Measurements from ENCODE around the gene AUTS2. TPM values are rescaled to one million over a fixed set of nuclear protein-coding genes. Genes with fewer than 3 reads are reported as not detected.

Gene AUTS2
- polyA plus RNA-seq, 3 donors: 0.08 to 0.35 TPM; not detected in 1

DNA sequence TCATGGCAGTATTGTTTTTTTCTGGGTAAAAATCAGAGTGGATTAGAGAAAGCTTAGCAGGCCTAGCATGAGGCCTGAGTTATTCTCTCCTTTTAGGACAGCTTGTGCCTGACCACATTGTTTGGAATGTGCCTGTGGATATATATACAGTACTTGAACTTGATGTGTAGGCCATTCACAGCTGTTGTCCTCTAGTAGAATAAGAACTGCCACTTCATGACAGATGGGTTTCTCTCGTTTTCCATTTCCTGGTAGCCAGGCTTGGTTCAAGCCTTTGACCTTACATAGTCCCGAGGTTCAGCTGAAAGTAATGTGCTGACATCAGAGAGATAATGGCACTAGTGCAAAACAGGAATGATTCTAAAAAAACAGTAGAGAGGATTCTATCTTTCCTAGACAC lies 473.9 kb downstream of the AUTS2 start:
- DNase-seq: no peak
- Histone ChIP-seq H3K4me3 (replicated peaks in 1 of 3; ENCODE audit: low read depth in 2 of 3, low read length in 3 of 3) (no peak overlapping the region), H3K4me1 (ENCODE audit: control insufficient read depth in 1 of 2, insufficient read depth in 2 of 2, low read length in 2 of 2) (no peaks in the 10 kb centered on the region), H3K9me3 (replicated peaks in 1 of 2; ENCODE audit: control insufficient read depth in 1 of 2, insufficient read depth in 1 of 2, low read length in 2 of 2) (no peaks in the 10 kb centered on the region), H4K20me1 (ENCODE audit: insufficient read depth, low read length) (no peaks in the 10 kb centered on the region), H3K36me3 (replicated peaks in 1 of 2; ENCODE audit: control insufficient read depth in 1 of 2, insufficient read depth in 2 of 2, low read length in 2 of 2) (no peaks in the 10 kb centered on the region), H3K4me2 (replicated peaks; ENCODE audit: extremely low read depth, low read length, poor library complexity, severe bottlenecking) (no peak overlapping the region), H3K27ac (ENCODE audit: low read depth in 1 of 2, low read length in 2 of 2) (no peak overlapping the region), H3K9ac (ENCODE audit: insufficient read depth, low read length, poor library complexity, severe bottlenecking) (no peak overlapping the region), H3K79me2 (ENCODE audit: insufficient read depth, low read length) (no peaks in the 10 kb centered on the region), H2AFZ (ENCODE audit: insufficient read depth, low read depth, low read length, poor library complexity, severe bottlenecking) (no peak overlapping the region), H3K27me3 (ENCODE audit: control insufficient read depth in 2 of 2, insufficient read depth in 2 of 2, low read length in 2 of 2) (no peaks in the 10 kb centered on the region)
- Mint-ChIP-seq H3K36me3 (no peaks in the 10 kb centered on the region), H3K4me3 (no peak overlapping the region), H3K9me3 (peaks cover 0 to 3% (median 0%) of the 10 kb centered on the region in 7 donors), H3K27ac (no peak overlapping the region), H3K27me3 (ENCODE audit: low read depth in 3 of 3) (peaks cover 0 to 3% (median 3%) of the 10 kb centered on the region in 3 donors), H3K4me1 (peaks cover 5% of the 10 kb centered on the region)
- intact Hi-C loops (cut with micrococcal nuclease): no loop called here
- TF ChIP-seq, protein P1, sequence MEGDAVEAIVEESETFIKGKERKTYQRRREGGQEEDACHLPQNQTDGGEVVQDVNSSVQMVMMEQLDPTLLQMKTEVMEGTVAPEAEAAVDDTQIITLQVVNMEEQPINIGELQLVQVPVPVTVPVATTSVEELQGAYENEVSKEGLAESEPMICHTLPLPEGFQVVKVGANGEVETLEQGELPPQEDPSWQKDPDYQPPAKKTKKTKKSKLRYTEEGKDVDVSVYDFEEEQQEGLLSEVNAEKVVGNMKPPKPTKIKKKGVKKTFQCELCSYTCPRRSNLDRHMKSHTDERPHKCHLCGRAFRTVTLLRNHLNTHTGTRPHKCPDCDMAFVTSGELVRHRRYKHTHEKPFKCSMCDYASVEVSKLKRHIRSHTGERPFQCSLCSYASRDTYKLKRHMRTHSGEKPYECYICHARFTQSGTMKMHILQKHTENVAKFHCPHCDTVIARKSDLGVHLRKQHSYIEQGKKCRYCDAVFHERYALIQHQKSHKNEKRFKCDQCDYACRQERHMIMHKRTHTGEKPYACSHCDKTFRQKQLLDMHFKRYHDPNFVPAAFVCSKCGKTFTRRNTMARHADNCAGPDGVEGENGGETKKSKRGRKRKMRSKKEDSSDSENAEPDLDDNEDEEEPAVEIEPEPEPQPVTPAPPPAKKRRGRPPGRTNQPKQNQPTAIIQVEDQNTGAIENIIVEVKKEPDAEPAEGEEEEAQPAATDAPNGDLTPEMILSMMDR (IDR thresholded peaks at IDR 0.05): no peak
- WGBS (ENCODE audit: insufficient coverage): 60% methylated on average over 1 of the region's 2 CpGs

DNA sequence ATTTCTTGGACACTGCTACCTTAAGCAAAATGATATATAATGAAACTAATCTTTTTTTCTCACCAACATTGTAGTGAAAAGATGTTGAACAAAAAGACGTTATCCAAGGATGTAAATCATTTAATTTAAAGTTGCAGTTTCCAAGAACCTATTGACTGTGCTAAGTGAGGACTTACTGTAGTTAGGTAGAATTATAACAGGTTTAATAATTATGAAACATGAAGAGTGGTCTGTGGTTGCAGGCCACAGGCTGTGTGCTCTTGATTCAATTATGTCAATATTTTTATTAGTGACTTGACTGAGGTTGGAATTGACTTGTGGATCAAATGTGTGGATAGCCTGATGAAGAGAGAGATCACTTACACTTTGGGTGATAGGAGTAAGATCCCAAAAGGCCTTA lies 478.1 kb downstream of the AUTS2 start:
- TF ChIP-seq, protein P1 (IDR thresholded peaks at IDR 0.05): no peak
- WGBS (ENCODE audit: insufficient coverage): no CpG with 5 or more reads among the region's 1 CpG
- peaks cover 0 to 4% (median 0%) of the 10 kb centered on the region in 7 donors for H3K9me3 Mint-ChIP-seq
- H3K4me3 Mint-ChIP-seq: no peak overlapping the region
- H3K27ac ChIP-seq (ENCODE audit: low read depth in 1 of 2, low read length in 2 of 2): no peak overlapping the region
- H3K27me3 ChIP-seq (ENCODE audit: control insufficient read depth in 2 of 2, insufficient read depth in 2 of 2, low read length in 2 of 2): no peaks in the 10 kb centered on the region
- H3K4me2 ChIP-seq (replicated peaks; ENCODE audit: extremely low read depth, low read length, poor library complexity, severe bottlenecking): no peak overlapping the region
- H3K79me2 ChIP-seq (ENCODE audit: insufficient read depth, low read length): no peaks in the 10 kb centered on the region
- intact Hi-C loops (cut with micrococcal nuclease): no loop called here
- H3K36me3 Mint-ChIP-seq: no peaks in the 10 kb centered on the region
- no peak overlapping the region for H3K4me3 ChIP-seq (replicated peaks in 1 of 3; ENCODE audit: low read depth in 2 of 3, low read length in 3 of 3)
- no peak overlapping the region for H2AFZ ChIP-seq (ENCODE audit: insufficient read depth, low read depth, low read length, poor library complexity, severe bottlenecking)
- H3K4me1 Mint-ChIP-seq: peaks cover 5% of the 10 kb centered on the region
- H3K27ac Mint-ChIP-seq: no peak overlapping the region
- H3K9ac ChIP-seq (ENCODE audit: insufficient read depth, low read length, poor library complexity, severe bottlenecking): no peak overlapping the region
- no peaks in the 10 kb centered on the region for H3K9me3 ChIP-seq (replicated peaks in 1 of 2; ENCODE audit: control insufficient read depth in 1 of 2, insufficient read depth in 1 of 2, low read length in 2 of 2)
- peaks cover 0 to 3% (median 1%) of the 10 kb centered on the region in 3 donors for H3K27me3 Mint-ChIP-seq (ENCODE audit: low read depth in 3 of 3)
- no peaks in the 10 kb centered on the region for H4K20me1 ChIP-seq (ENCODE audit: insufficient read depth, low read length)
- no peaks in the 10 kb centered on the region for H3K4me1 ChIP-seq (ENCODE audit: control insufficient read depth in 1 of 2, insufficient read depth in 2 of 2, low read length in 2 of 2)
- no peak for DNase-seq
- no peaks in the 10 kb centered on the region for H3K36me3 ChIP-seq (replicated peaks in 1 of 2; ENCODE audit: control insufficient read depth in 1 of 2, insufficient read depth in 2 of 2, low read length in 2 of 2)

Measured in CD14-positive monocyte (primary cell).